GM23338 (cell line): ENCODE measurements around the gene PLIN5. TPM values are rescaled to one million over a fixed set of nuclear protein-coding genes. Genes with fewer than 3 reads are reported as not detected.

Source experiments
- ATAC-seq: fragments of 200-7000 bp; cut with Tn5 transposase; 3 replicates; pipeline ENCODE4 v1.9.1; 2020
- DNase-seq: peaks from one replicate; pipeline ENCODE4 v3.0.0-alpha.2; 2015; ENCODE audit warnings: low spot score
- H2AFZ ChIP-seq: fragments of 200-600 bp; sonication (generic); 2 replicates; pipeline ENCODE4 v1.8.0; 2016; ENCODE audit warnings: antibody characterized with exemption, mild to moderate bottlenecking, moderate library complexity
- H3F3A ChIP-seq: fragments of 200-600 bp; sonication (generic); replicated peaks from 2 replicates; pipeline ENCODE4 v1.8.0; 2017; ENCODE audit warnings: antibody characterized with exemption, mixed run types, low read depth
- H3K27ac ChIP-seq: fragments of 200-600 bp; sonication (generic); 2 replicates; pipeline ENCODE4 v1.6.1; 2016; ENCODE audit warnings: low read depth
- H3K27me3 ChIP-seq: fragments of 200-600 bp; sonication (generic); 2 replicates; pipeline ENCODE4 v1.8.0; 2016; ENCODE audit warnings: mild to moderate bottlenecking, mixed run types, moderate library complexity; ENCODE audit not compliant: insufficient read depth
- H3K36me3 ChIP-seq: fragments of 200-600 bp; sonication (generic); 2 replicates; pipeline ENCODE4 v1.8.0; 2016; ENCODE audit warnings: mild to moderate bottlenecking; ENCODE audit not compliant: insufficient read depth
- H3K4me1 ChIP-seq: fragments of 200-600 bp; sonication (generic); 2 replicates; pipeline ENCODE4 v1.8.0; 2016; ENCODE audit warnings: mild to moderate bottlenecking, moderate library complexity; ENCODE audit not compliant: insufficient read depth
- H3K4me2 ChIP-seq: fragments of 200-600 bp; sonication (generic); 2 replicates; pipeline ENCODE4 v1.7.1; 2017; ENCODE audit warnings: mixed run types
- H3K4me3 ChIP-seq: fragments of 200-600 bp; sonication (generic); 2 replicates; pipeline ENCODE4 v1.6.1; 2016; ENCODE audit warnings: mixed run types
- H3K79me2 ChIP-seq: fragments of 200-600 bp; sonication (generic); replicated peaks from 2 replicates; pipeline ENCODE4 v1.8.0; 2017; ENCODE audit warnings: mild to moderate bottlenecking; ENCODE audit not compliant: insufficient read depth
- H3K9me2 ChIP-seq: fragments of 200-600 bp; sonication (generic); 2 replicates; pipeline ENCODE4 v1.8.0; 2017; ENCODE audit not compliant: insufficient read depth
- H4K20me1 ChIP-seq: fragments of 200-600 bp; sonication (generic); replicated peaks from 2 replicates; pipeline ENCODE4 v1.8.0; 2017; ENCODE audit warnings: mild to moderate bottlenecking; ENCODE audit not compliant: insufficient read depth
- H3K27ac Mint-ChIP-seq: 2 replicates; pipeline ENCODE4 v1.8.0; 2020; ENCODE audit warnings: inconsistent platforms, mild to moderate bottlenecking, moderate library complexity, mixed read lengths
- H3K27me3 Mint-ChIP-seq: 3 replicates; pipeline ENCODE4 v1.8.0; 2022; ENCODE audit warnings: low read depth, mild to moderate bottlenecking, moderate library complexity, mixed read lengths, inconsistent platforms; ENCODE audit not compliant: insufficient read depth, poor library complexity
- H3K36me3 Mint-ChIP-seq: 3 replicates; pipeline ENCODE4 v1.8.0; 2021; ENCODE audit warnings: low read depth, mild to moderate bottlenecking, inconsistent platforms, moderate library complexity, mixed read lengths
- H3K4me1 Mint-ChIP-seq: 3 replicates; pipeline ENCODE4 v1.8.0; 2020; ENCODE audit warnings: mild to moderate bottlenecking, inconsistent platforms, mixed read lengths
- H3K4me3 Mint-ChIP-seq: 3 replicates; pipeline ENCODE4 v1.8.0; 2021; ENCODE audit warnings: moderate library complexity, mild to moderate bottlenecking, inconsistent platforms, mixed read lengths
- H3K9me3 Mint-ChIP-seq: 3 replicates; pipeline ENCODE4 v1.8.0; 2020; ENCODE audit warnings: moderate library complexity, mild to moderate bottlenecking, inconsistent platforms, mixed read lengths
- CREB1 ChIP-seq: fragments of 250-450 bp; sonication (Bioruptor Pico); IDR thresholded peaks from 2 replicates; pipeline ENCODE4 v1.5.0; 2020; ENCODE audit warnings: low read depth, mild to moderate bottlenecking, moderate library complexity
- EZH2 ChIP-seq: fragments of 200-600 bp; sonication (generic); IDR thresholded peaks from one replicate; pipeline ENCODE4 v1.8.0; 2017; ENCODE audit warnings: antibody characterized with exemption, mild to moderate bottlenecking, low read depth; ENCODE audit not compliant: unreplicated experiment
- EZH2phosphoT487 ChIP-seq: fragments of 200-600 bp; sonication (generic); IDR thresholded peaks from one replicate; pipeline ENCODE4 v1.8.1; 2018; ENCODE audit warnings: antibody characterized with exemption; ENCODE audit not compliant: unreplicated experiment
- JUNB ChIP-seq: IDR thresholded peaks from one replicate; pipeline ENCODE4 v1.6.1; 2016; ENCODE audit warnings: antibody characterized with exemption; ENCODE audit not compliant: unreplicated experiment
- NANOG ChIP-seq: IDR thresholded peaks from 2 replicates; pipeline ENCODE4 v1.6.1; 2016; ENCODE audit warnings: antibody characterized with exemption, borderline replicate concordance
- POLR2AphosphoS5 ChIP-seq: IDR thresholded peaks from 2 replicates; pipeline ENCODE4 v1.6.1; 2016; ENCODE audit warnings: antibody characterized with exemption, low read depth
- STAT1 ChIP-seq: IDR thresholded peaks from one replicate; pipeline ENCODE4 v1.6.1; 2016; ENCODE audit warnings: antibody characterized with exemption; ENCODE audit not compliant: unreplicated experiment
- ZNF114 ChIP-seq: fragments of 250-450 bp; sonication (Bioruptor Pico); IDR thresholded peaks from 2 replicates; pipeline ENCODE4 v1.5.0; 2020; ENCODE audit warnings: mild to moderate bottlenecking, moderate library complexity
- ZNF331 ChIP-seq: fragments of 250-450 bp; sonication (Bioruptor Pico); IDR thresholded peaks from 2 replicates; pipeline ENCODE4 v1.5.0; 2020; ENCODE audit warnings: low read depth, mild to moderate bottlenecking, moderate library complexity
- polyA plus RNA-seq: library from polyadenylated mRNA; unstranded; fragments of >200 nt; fragmentation: Nextera tagmentation; extraction: Ambion mirVana; gene quantifications from 2 replicates; pipeline ENCODE4 v1.2.1, GENCODE V29; 2016
- total RNA-seq: library from RNA; depleted of rRNA; stranded (reverse); fragments of >200 nt; shearing (Covaris generic); gene quantifications from 2 replicates; pipeline ENCODE4 v1.2.3, GENCODE V29; 2014
- TF ChIP-seq, protein P1 (sequence below), 2 experiments: fragments of 200-600 bp in 1 of 2; sonication (generic) in 1 of 2; conservative IDR thresholded peaks; 2 replicates each; pipeline versions ENCODE4 v1.5.1 to v1.6.1; 2016 to 2017; ENCODE audit warnings: antibody characterized with exemption in 2 of 2, low read depth in 2 of 2, mild to moderate bottlenecking in 2 of 2, moderate library complexity in 1 of 2
- TF ChIP-seq, protein P2 (sequence below): fragments of 250-450 bp; sonication (Bioruptor Pico); IDR thresholded peaks from 2 replicates; pipeline ENCODE4 v1.5.0; 2020; ENCODE audit warnings: mild to moderate bottlenecking, moderate library complexity
- TF ChIP-seq, protein P3 (sequence below): IDR thresholded peaks from one replicate; pipeline ENCODE4 v1.6.1; 2018; ENCODE audit warnings: antibody characterized with exemption; ENCODE audit not compliant: unreplicated experiment
- TF ChIP-seq, protein P4 (sequence below): IDR thresholded peaks from 2 replicates; pipeline ENCODE4 v1.6.1; 2016; ENCODE audit warnings: antibody characterized with exemption

Gene PLIN5
- total and polyA plus RNA-seq, 2 experiments from 2014 or later = 1.9 to 3.5 TPM

DNA sequence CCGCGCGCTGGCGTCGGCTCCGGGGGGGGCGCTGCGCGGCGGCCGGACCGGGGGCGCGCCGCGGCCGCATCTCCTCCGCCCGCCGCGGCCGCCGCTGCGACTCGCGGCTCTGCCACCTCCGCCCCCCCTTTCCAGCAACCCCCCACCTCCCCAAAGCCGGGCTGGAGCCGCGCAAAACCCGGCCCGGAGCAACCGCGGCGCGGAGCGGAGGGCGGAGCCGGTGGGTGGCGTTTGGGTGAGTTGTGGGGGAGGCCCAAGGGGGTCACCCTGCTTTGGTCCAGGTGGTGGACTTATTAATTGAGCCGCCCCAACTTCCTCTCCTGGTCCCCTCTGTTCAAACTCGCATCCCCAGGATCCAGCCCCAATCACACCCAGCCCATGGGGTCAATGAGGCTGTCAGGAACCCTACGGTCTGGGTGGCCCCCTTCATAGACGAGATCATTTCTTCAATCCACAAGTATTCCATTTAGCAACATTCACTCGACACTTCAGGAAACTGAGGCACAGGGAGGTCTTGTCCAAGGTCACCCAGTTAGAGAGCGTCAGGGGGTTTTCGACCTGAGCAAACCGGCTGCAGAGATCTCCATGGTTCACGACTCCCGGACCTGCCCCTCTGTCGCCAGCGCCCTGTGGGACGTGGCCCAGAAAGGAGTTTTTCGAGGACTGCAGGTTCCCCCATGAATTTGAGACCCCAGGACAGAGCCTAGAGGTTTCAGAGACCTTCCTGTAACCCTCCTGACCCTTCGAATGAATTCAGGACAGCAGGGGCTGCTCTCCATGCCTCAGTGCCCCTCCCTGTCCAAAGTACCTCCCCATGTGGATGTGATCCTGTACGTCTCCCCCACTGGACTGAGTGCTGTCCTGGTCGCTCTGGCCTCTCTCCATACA lies 46.9 kb upstream of the PLIN5 start:
- H3K4me2 ChIP-seq = peak overlapping the region; percentile 70
- DNase-seq (peak; percentile 72), ATAC-seq (no peak)
- peaks cover 28% of the 10 kb centered on the region for H3K27me3 Mint-ChIP-seq
- peaks cover 18% of the 10 kb centered on the region for H3K4me1 Mint-ChIP-seq
- no peaks in the 10 kb centered on the region for H3K36me3 Mint-ChIP-seq
- peak overlapping the region; percentile 44; the same call in 1 of the 2 replicates for H3K4me3 ChIP-seq
- no peak overlapping the region for H3K27ac ChIP-seq
- H3K4me3 Mint-ChIP-seq = peak overlapping the region; percentile 71
- no peaks in the 10 kb centered on the region for H3K9me2 ChIP-seq
- TF ChIP-seq, protein P1, sequence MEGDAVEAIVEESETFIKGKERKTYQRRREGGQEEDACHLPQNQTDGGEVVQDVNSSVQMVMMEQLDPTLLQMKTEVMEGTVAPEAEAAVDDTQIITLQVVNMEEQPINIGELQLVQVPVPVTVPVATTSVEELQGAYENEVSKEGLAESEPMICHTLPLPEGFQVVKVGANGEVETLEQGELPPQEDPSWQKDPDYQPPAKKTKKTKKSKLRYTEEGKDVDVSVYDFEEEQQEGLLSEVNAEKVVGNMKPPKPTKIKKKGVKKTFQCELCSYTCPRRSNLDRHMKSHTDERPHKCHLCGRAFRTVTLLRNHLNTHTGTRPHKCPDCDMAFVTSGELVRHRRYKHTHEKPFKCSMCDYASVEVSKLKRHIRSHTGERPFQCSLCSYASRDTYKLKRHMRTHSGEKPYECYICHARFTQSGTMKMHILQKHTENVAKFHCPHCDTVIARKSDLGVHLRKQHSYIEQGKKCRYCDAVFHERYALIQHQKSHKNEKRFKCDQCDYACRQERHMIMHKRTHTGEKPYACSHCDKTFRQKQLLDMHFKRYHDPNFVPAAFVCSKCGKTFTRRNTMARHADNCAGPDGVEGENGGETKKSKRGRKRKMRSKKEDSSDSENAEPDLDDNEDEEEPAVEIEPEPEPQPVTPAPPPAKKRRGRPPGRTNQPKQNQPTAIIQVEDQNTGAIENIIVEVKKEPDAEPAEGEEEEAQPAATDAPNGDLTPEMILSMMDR (conservative IDR thresholded peaks at IDR 0.05; ENCODE audit: low read depth in 2 of 2) = no peak
- TF ChIP-seq ZNF331 = no peak
- TF ChIP-seq EZH2 = no peak
- TF ChIP-seq EZH2phosphoT487 = no peak
- no peak for TF ChIP-seq NANOG
- no peak for TF ChIP-seq POLR2AphosphoS5
- TF ChIP-seq, protein P2, sequence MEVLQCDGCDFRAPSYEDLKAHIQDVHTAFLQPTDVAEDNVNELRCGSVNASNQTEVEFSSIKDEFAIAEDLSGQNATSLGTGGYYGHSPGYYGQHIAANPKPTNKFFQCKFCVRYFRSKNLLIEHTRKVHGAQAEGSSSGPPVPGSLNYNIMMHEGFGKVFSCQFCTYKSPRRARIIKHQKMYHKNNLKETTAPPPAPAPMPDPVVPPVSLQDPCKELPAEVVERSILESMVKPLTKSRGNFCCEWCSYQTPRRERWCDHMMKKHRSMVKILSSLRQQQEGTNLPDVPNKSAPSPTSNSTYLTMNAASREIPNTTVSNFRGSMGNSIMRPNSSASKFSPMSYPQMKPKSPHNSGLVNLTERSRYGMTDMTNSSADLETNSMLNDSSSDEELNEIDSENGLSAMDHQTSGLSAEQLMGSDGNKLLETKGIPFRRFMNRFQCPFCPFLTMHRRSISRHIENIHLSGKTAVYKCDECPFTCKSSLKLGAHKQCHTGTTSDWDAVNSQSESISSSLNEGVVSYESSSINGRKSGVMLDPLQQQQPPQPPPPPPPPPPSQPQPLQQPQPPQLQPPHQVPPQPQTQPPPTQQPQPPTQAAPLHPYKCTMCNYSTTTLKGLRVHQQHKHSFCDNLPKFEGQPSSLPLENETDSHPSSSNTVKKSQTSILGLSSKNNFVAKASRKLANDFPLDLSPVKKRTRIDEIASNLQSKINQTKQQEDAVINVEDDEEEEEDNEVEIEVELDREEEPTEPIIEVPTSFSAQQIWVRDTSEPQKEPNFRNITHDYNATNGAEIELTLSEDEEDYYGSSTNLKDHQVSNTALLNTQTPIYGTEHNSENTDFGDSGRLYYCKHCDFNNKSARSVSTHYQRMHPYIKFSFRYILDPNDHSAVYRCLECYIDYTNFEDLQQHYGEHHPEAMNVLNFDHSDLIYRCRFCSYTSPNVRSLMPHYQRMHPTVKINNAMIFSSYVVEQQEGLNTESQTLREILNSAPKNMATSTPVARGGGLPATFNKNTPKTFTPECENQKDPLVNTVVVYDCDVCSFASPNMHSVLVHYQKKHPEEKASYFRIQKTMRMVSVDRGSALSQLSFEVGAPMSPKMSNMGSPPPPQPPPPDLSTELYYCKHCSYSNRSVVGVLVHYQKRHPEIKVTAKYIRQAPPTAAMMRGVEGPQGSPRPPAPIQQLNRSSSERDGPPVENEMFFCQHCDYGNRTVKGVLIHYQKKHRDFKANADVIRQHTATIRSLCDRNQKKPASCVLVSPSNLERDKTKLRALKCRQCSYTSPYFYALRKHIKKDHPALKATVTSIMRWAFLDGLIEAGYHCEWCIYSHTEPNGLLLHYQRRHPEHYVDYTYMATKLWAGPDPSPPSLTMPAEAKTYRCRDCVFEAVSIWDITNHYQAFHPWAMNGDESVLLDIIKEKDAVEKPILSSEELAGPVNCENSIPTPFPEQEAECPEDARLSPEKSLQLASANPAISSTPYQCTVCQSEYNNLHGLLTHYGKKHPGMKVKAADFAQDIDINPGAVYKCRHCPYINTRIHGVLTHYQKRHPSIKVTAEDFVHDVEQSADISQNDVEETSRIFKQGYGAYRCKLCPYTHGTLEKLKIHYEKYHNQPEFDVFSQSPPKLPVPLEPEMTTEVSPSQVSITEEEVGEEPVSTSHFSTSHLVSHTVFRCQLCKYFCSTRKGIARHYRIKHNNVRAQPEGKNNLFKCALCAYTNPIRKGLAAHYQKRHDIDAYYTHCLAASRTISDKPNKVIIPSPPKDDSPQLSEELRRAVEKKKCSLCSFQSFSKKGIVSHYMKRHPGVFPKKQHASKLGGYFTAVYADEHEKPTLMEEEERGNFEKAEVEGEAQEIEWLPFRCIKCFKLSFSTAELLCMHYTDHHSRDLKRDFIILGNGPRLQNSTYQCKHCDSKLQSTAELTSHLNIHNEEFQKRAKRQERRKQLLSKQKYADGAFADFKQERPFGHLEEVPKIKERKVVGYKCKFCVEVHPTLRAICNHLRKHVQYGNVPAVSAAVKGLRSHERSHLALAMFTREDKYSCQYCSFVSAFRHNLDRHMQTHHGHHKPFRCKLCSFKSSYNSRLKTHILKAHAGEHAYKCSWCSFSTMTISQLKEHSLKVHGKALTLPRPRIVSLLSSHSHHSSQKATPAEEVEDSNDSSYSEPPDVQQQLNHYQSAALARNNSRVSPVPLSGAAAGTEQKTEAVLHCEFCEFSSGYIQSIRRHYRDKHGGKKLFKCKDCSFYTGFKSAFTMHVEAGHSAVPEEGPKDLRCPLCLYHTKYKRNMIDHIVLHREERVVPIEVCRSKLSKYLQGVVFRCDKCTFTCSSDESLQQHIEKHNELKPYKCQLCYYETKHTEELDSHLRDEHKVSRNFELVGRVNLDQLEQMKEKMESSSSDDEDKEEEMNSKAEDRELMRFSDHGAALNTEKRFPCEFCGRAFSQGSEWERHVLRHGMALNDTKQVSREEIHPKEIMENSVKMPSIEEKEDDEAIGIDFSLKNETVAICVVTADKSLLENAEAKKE (CRISPR knock-in tag) = no peak
- TF ChIP-seq, protein P3, sequence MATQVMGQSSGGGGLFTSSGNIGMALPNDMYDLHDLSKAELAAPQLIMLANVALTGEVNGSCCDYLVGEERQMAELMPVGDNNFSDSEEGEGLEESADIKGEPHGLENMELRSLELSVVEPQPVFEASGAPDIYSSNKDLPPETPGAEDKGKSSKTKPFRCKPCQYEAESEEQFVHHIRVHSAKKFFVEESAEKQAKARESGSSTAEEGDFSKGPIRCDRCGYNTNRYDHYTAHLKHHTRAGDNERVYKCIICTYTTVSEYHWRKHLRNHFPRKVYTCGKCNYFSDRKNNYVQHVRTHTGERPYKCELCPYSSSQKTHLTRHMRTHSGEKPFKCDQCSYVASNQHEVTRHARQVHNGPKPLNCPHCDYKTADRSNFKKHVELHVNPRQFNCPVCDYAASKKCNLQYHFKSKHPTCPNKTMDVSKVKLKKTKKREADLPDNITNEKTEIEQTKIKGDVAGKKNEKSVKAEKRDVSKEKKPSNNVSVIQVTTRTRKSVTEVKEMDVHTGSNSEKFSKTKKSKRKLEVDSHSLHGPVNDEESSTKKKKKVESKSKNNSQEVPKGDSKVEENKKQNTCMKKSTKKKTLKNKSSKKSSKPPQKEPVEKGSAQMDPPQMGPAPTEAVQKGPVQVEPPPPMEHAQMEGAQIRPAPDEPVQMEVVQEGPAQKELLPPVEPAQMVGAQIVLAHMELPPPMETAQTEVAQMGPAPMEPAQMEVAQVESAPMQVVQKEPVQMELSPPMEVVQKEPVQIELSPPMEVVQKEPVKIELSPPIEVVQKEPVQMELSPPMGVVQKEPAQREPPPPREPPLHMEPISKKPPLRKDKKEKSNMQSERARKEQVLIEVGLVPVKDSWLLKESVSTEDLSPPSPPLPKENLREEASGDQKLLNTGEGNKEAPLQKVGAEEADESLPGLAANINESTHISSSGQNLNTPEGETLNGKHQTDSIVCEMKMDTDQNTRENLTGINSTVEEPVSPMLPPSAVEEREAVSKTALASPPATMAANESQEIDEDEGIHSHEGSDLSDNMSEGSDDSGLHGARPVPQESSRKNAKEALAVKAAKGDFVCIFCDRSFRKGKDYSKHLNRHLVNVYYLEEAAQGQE = no peak
- no peak for TF ChIP-seq CREB1 (CRISPR knock-in tag)
- TF ChIP-seq, protein P4, sequence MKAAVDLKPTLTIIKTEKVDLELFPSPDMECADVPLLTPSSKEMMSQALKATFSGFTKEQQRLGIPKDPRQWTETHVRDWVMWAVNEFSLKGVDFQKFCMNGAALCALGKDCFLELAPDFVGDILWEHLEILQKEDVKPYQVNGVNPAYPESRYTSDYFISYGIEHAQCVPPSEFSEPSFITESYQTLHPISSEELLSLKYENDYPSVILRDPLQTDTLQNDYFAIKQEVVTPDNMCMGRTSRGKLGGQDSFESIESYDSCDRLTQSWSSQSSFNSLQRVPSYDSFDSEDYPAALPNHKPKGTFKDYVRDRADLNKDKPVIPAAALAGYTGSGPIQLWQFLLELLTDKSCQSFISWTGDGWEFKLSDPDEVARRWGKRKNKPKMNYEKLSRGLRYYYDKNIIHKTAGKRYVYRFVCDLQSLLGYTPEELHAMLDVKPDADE = no peak
- TF ChIP-seq ZNF114 (CRISPR knock-in tag) = no peak
- TF ChIP-seq JUNB = no peak
- no peak for TF ChIP-seq STAT1
- H3K79me2 ChIP-seq = peaks cover 16% of the 10 kb centered on the region
- peaks cover 15% of the 10 kb centered on the region for H3K4me1 ChIP-seq
- peak overlapping the region; percentile 76 for H2AFZ ChIP-seq
- peaks cover 35% of the 10 kb centered on the region for H3K27me3 ChIP-seq
- no peaks in the 10 kb centered on the region for H3K9me3 Mint-ChIP-seq
- no peaks in the 10 kb centered on the region for H3K36me3 ChIP-seq
- peaks cover 3% of the 10 kb centered on the region; the same call in 1 of the 2 replicates for H4K20me1 ChIP-seq
- H3K27ac Mint-ChIP-seq = no peak overlapping the region
- peaks cover 19% of the 10 kb centered on the region; the same call in 1 of the 2 replicates for H3F3A ChIP-seq
